ENCODE data around the gene B3GALT6. TPM values are rescaled to one million over a fixed set of nuclear protein-coding genes. Genes with fewer than 3 reads are reported as not detected.

Gene B3GALT6
- total RNA-seq, 4 donors from 2014 or later: 8.5 to 32.8 (median 20.6) TPM

DNA sequence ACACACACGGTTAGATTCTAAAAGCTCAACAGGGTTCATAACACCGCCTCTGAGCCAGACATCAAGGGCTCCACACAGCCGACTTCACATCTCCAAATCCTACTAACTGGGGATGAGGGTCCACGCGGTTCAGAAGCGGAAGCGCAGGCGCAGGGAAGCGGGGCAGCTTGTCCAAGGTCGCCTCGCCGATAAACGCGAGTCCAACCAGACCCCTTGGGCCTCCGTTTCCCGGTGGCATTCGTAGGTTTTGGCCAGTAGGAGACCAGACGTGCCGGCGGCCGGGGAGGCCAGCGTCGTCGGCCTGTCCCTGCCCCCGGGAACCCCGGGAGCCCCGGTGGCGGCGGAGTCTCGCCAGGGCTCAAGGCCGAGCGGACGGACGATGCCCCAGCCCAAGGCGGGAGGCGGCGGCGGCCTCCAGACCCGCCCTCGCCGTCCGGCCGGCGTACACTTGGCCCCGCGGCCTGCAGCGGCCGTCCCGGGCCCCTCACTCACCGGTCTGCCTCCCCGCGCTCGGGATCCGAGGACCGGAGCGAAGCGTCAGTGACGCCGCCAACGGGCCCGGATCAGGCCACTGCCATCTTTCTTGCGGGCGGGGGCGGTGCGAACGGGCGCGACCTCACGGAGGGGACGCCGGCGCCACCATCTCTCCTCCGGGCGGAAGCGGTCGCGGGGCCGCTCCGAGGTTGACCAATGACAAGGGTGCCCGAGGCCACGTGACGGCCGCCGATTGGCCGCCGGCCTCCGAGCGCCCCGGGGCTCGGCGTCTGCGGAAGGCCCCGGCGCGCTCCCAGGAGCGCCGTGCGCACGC, 433 bp upstream of the B3GALT6 start, which contains the start of gene SDF4:
SDF4 (minus strand) TSS at position 602 of the 808 bp plus-strand sequence. CDS start 3,229 bp downstream, outside the sequence.
- Histone ChIP-seq H3K27ac (peak within 1 kb of the TSS; percentile 87 to 98 (median 93)), H3K4me3 (peak within 1 kb of the TSS; percentile 88 to 99 (median 91)), H3K36me3 (peaks cover 0 to 19% of the 10 kb centered on the region in 2 donors), H3K27me3 (no peaks in the 10 kb centered on the region), H3K9me3 (no peaks in the 10 kb centered on the region), H3K4me1 (peaks cover 23% of the 10 kb centered on the region in 2 donors)
- intact Hi-C loops (cut with DNase I; ENCODE audit: low total_unique reads): loop anchor here (1.0 kb wide), 1 partner anchor 42 kb away; the partner anchor contains the start of gene UBE2J2
- TF ChIP-seq POLR2A (IDR thresholded peaks at IDR 0.05): peak; percentile 51 to 74
- TF ChIP-seq, protein P1, sequence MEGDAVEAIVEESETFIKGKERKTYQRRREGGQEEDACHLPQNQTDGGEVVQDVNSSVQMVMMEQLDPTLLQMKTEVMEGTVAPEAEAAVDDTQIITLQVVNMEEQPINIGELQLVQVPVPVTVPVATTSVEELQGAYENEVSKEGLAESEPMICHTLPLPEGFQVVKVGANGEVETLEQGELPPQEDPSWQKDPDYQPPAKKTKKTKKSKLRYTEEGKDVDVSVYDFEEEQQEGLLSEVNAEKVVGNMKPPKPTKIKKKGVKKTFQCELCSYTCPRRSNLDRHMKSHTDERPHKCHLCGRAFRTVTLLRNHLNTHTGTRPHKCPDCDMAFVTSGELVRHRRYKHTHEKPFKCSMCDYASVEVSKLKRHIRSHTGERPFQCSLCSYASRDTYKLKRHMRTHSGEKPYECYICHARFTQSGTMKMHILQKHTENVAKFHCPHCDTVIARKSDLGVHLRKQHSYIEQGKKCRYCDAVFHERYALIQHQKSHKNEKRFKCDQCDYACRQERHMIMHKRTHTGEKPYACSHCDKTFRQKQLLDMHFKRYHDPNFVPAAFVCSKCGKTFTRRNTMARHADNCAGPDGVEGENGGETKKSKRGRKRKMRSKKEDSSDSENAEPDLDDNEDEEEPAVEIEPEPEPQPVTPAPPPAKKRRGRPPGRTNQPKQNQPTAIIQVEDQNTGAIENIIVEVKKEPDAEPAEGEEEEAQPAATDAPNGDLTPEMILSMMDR (IDR thresholded peaks at IDR 0.05 in 4 of 5, conservative IDR thresholded peaks at IDR 0.05 in 1 of 5): peak in 1 of 5 experiments; percentile 14
- DNase-seq (peak; percentile 94 to 95), ATAC-seq (peak; percentile 90 to 93)
- in situ Hi-C loops (cut with MboI; ENCODE audit: low sequenced_read_pairs in 4 of 4): no loop called here

DNA sequence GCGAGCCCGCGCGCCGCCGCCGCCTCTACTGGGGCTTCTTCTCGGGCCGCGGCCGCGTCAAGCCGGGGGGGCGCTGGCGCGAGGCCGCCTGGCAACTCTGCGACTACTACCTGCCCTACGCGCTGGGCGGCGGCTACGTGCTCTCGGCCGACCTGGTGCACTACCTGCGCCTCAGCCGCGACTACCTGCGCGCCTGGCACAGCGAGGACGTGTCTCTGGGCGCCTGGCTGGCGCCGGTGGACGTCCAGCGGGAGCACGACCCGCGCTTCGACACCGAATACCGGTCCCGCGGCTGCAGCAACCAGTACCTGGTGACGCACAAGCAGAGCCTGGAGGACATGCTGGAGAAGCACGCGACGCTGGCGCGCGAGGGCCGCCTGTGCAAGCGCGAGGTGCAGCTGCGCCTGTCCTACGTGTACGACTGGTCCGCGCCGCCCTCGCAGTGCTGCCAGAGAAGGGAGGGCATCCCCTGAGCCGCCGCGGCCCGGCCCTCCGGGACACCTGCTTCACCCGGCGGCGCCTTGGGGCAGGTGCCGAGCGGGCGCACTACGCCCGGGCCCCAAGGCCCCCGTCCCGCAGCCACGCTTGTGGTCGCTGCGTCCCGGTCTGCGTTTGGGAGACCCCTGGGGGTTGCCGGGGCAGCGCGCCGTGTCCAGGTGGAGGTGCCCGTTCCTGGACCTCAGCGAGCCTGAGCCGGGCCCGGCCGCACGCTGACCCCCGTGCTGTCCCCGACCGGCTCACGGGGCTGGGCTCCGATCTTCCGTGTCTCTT, 944 bp downstream of the B3GALT6 start:
- Histone ChIP-seq H3K36me3 (peaks cover 0 to 8% of the 10 kb centered on the region in 2 donors), H3K4me3 (peak overlapping the region in 3 of 4 donors; percentile 21 to 45 (median 42)), H3K4me1 (peaks cover 23% of the 10 kb centered on the region in 2 donors), H3K27ac (peak overlapping the region in 1 of 4 donors; percentile 27), H3K9me3 (no peaks in the 10 kb centered on the region), H3K27me3 (peaks cover 8 to 9% (median 8%) of the 10 kb centered on the region in 3 donors)
- DNase-seq (no peak), ATAC-seq (no peak)
- TF ChIP-seq, protein P1 (IDR thresholded peaks at IDR 0.05 in 4 of 5, conservative IDR thresholded peaks at IDR 0.05 in 1 of 5): no peak
- TF ChIP-seq POLR2A (IDR thresholded peaks at IDR 0.05): no peak
- intact Hi-C loops (cut with DNase I; ENCODE audit: low total_unique reads) (loop anchor here (1.0 kb wide), 1 partner anchor 40 kb away; the partner anchor contains the start of gene UBE2J2), in situ Hi-C loops (cut with MboI; ENCODE audit: low sequenced_read_pairs in 4 of 4) (no loop called here)

DNA sequence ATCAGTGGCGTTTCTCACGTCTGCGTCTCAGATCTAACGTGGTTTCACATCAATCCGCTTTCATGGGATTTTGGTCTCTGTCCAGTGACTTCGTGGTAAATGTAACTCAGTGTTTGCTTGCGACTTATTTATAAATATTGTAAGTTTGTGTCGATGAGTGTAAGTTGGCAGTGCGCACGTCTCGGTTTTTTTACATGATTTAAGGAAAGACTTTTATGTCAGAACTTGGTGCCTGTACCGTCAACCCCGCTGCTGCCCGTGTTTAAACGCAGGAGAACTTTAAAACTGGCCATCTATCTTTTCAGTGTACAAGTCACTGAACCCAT, 1.5 kb downstream of the B3GALT6 start:
- Histone ChIP-seq H3K36me3 (peaks cover 0 to 3% of the 10 kb centered on the region in 2 donors), H3K4me1 (peaks cover 23% of the 10 kb centered on the region in 2 donors), H3K4me3 (peak overlapping the region in 1 of 4 donors; percentile 21), H3K27ac (no peak overlapping the region), H3K27me3 (peaks cover 14 to 15% (median 14%) of the 10 kb centered on the region in 3 donors), H3K9me3 (no peaks in the 10 kb centered on the region)
- TF ChIP-seq POLR2A (IDR thresholded peaks at IDR 0.05): no peak
- TF ChIP-seq, protein P1 (IDR thresholded peaks at IDR 0.05 in 4 of 5, conservative IDR thresholded peaks at IDR 0.05 in 1 of 5): no peak
- ATAC-seq (no peak), DNase-seq (no peak)
- intact Hi-C loops (cut with DNase I; ENCODE audit: low total_unique reads) (no loop called here), in situ Hi-C loops (cut with MboI; ENCODE audit: low sequenced_read_pairs in 4 of 4) (no loop called here)

DNA sequence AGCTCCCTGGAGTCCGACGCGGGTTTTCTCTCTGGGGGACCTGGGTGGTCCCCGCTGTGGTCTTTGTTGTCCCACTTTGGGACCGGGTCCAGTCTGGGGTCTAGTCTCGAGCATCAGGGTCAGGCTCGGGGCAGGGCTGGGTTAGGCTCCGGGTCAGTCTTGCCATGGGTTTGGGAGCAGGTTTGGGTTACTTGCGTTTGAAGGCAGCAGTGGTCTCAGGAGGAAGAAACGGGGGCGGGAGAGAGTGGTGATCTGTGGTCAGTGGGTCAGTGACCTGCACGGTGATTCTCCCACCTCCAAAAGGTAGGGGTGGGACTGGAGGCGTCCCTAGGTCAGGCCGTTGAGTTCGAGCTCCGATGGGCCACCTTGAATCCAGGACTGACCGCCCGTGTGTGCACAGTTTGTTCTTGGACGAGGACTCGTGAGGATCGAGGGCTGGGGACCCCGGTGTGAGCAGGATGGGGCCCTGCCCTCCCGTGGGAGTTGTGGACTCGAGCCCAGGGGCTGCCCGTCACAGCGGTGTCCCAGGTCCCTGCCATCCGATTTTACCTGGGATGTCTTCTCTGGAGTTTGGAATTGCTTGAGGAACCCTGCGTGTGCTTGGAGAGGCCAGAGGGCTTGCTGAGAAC, 2.3 kb downstream of the B3GALT6 start:
- ATAC-seq: no peak
- Histone ChIP-seq H3K4me1 (peaks cover 18 to 23% of the 10 kb centered on the region in 2 donors), H3K27me3 (peaks cover 20 to 22% (median 21%) of the 10 kb centered on the region in 3 donors), H3K36me3 (no peaks in the 10 kb centered on the region), H3K4me3 (no peak overlapping the region), H3K27ac (no peak overlapping the region), H3K9me3 (no peaks in the 10 kb centered on the region)
- TF ChIP-seq POLR2A (IDR thresholded peaks at IDR 0.05): no peak
- TF ChIP-seq, protein P1 (IDR thresholded peaks at IDR 0.05 in 4 of 5, conservative IDR thresholded peaks at IDR 0.05 in 1 of 5): no peak
- in situ Hi-C loops (cut with MboI; ENCODE audit: low sequenced_read_pairs in 4 of 4) (no loop called here), intact Hi-C loops (cut with DNase I; ENCODE audit: low total_unique reads) (no loop called here)
- no peak for DNase-seq
